ENCODE measurements around the gene ARFRP1. TPM values are rescaled to one million over a fixed set of nuclear protein-coding genes. Genes with fewer than 3 reads are reported as not detected.

ARFRP1 gene
- total and polyA plus RNA-seq, 2 of the 13 experiments (the other 11 are each of a cell fraction or from before 2014, with no cell fraction given) = 32.0 to 51.1 TPM

GRCh38 chr20:63696628-63697356 lies 11.0 kb downstream of the ARFRP1 start, which contains the start of gene TNFRSF6B (continued):
- TF ChIP-seq PREB (CRISPR knock-in tag; IDR thresholded peaks at IDR 0.05) (no peak), IKZF5 (CRISPR knock-in tag; IDR thresholded peaks at IDR 0.05) (no peak), REST (IDR thresholded peaks at IDR 0.05; ENCODE audit: borderline replicate concordance in 1 of 2, low read depth in 1 of 2, low read length in 2 of 2) (no peak), KLF9 (CRISPR knock-in tag; IDR thresholded peaks at IDR 0.05; ENCODE audit: low read depth) (no peak), CBX1 (IDR thresholded peaks at IDR 0.05; ENCODE audit: low read depth) (peak; percentile 6), NONO (IDR thresholded peaks at IDR 0.05) (no peak), NONO (CRISPR knock-in tag; conservative IDR thresholded peaks at IDR 0.05) (peak; percentile 80), SNRNP70 (IDR thresholded peaks at IDR 0.05; ENCODE audit: low read depth, low read length) (no peak), RFXAP (CRISPR knock-in tag; IDR thresholded peaks at IDR 0.05; ENCODE audit: borderline replicate concordance) (peak; percentile 49; the same call in 1 of the 2 replicates), SNAPC5 (CRISPR knock-in tag; IDR thresholded peaks at IDR 0.05; ENCODE audit: borderline replicate concordance) (no peak), NKX3-1 (CRISPR knock-in tag; IDR thresholded peaks at IDR 0.05) (no peak), DDIT3 (CRISPR knock-in tag; IDR thresholded peaks at IDR 0.05) (no peak), MXD4 (CRISPR knock-in tag; IDR thresholded peaks at IDR 0.05) (peak; percentile 71), ATF7-NPFF (CRISPR knock-in tag; IDR thresholded peaks at IDR 0.05; ENCODE audit: low read depth) (peak; percentile 55; the same call in 1 of the 2 replicates), ZNF749 (CRISPR knock-in tag; IDR thresholded peaks at IDR 0.05; ENCODE audit: borderline replicate concordance) (peak; percentile 1), ZNF740 (CRISPR knock-in tag; IDR thresholded peaks at IDR 0.05) (no peak), RELA (CRISPR knock-in tag; IDR thresholded peaks at IDR 0.05) (no peak), ZNF264 (CRISPR knock-in tag; IDR thresholded peaks at IDR 0.05) (no peak), ZNF558 (CRISPR knock-in tag; IDR thresholded peaks at IDR 0.05; ENCODE audit: borderline replicate concordance) (no peak), TOE1 (CRISPR knock-in tag; IDR thresholded peaks at IDR 0.05) (no peak), CBFB (CRISPR knock-in tag; IDR thresholded peaks at IDR 0.05) (peak; percentile 75; the same call in 1 of the 2 replicates), TGIF2 (CRISPR knock-in tag; IDR thresholded peaks at IDR 0.05) (no peak)
